Measurements from ENCODE around the gene SLC18A3.

DNA sequence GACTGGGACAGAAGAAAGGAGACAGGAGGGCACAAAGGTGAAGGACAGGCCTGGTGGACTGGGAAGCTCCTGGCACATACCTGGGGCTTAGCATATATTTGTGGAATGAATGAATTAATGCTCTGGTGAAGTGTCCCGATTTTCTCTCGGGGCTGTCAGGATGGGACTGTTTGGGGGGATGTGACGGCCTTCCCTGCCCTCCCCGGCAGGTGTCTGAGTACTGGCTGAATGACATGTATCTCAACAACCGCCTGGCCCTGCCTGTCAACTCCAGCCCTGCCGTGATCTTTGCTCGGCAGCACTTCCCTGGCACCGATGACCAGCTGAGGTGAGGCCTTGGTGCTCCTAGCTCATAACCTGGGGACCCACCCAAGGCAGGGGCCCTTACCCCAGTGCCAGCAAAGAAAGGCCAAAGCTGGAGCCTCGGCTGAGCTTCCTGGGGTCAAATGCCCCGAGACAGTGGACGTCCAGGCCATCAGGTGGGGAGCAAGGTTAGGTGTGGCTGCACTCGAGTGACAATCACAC lies 10.2 kb downstream of the SLC18A3 start:
- TF ChIP-seq POLR2A (IDR thresholded peaks at IDR 0.05): no peak
- no peak for TF ChIP-seq CTCF (IDR thresholded peaks at IDR 0.05)

Measured in thyroid gland (tissue), 4 donors.